GM23338 (cell line): ENCODE data around the gene EPG5. TPM values are rescaled to one million over a fixed set of nuclear protein-coding genes. Genes with fewer than 3 reads are reported as not detected.

Experiments used
- EZH2 ChIP-seq: fragments of 200-600 bp; sonication (generic); IDR thresholded peaks from one replicate; pipeline ENCODE4 v1.8.0; 2017; ENCODE audit warnings: antibody characterized with exemption, mild to moderate bottlenecking, low read depth; ENCODE audit not compliant: unreplicated experiment
- EZH2phosphoT487 ChIP-seq: fragments of 200-600 bp; sonication (generic); IDR thresholded peaks from one replicate; pipeline ENCODE4 v1.8.1; 2018; ENCODE audit warnings: antibody characterized with exemption; ENCODE audit not compliant: unreplicated experiment
- REST ChIP-seq: IDR thresholded peaks from one replicate; pipeline ENCODE4 v1.6.1; 2018; ENCODE audit warnings: antibody characterized with exemption; ENCODE audit not compliant: unreplicated experiment
- STAT1 ChIP-seq: IDR thresholded peaks from one replicate; pipeline ENCODE4 v1.6.1; 2016; ENCODE audit warnings: antibody characterized with exemption; ENCODE audit not compliant: unreplicated experiment
- ZNF462 ChIP-seq: fragments of 250-450 bp; sonication (Bioruptor Pico); IDR thresholded peaks from 2 replicates; pipeline ENCODE4 v1.5.0; 2020; ENCODE audit warnings: mild to moderate bottlenecking, moderate library complexity
- polyA plus RNA-seq: library from polyadenylated mRNA; unstranded; fragments of >200 nt; fragmentation: Nextera tagmentation; extraction: Ambion mirVana; gene quantifications from 2 replicates; pipeline ENCODE4 v1.2.1, GENCODE V29; 2016
- total RNA-seq: library from RNA; depleted of rRNA; stranded (reverse); fragments of >200 nt; shearing (Covaris generic); gene quantifications from 2 replicates; pipeline ENCODE4 v1.2.3, GENCODE V29; 2014

EPG5 gene
- total and polyA plus RNA-seq, 2 experiments from 2014 or later: 4.1 to 29.2 TPM

GRCh38 chr18:45852631-45853030 lies 114.5 kb downstream of the EPG5 start (continued):
- TF ChIP-seq ZNF462 (no peak), EZH2 (no peak), REST (no peak), EZH2phosphoT487 (no peak), STAT1 (no peak)
